CD1c-positive myeloid dendritic cell (primary cell): ENCODE measurements around the gene NOS1.
A peak's percentile ranks its signal among the peaks of the same experiment; 100 is the strongest.
"Not testable (repeated sequence)": the region's sequence is repeated elsewhere in the genome, so short reads cannot be mapped to it uniquely, and the experiment has no call there.

Experiments
- DNase-seq: peaks from one replicate; pipeline ENCODE4 v3.0.0-alpha.2; 2016; ENCODE audit errors: extremely low spot score

Gene NOS1

GRCh38 chr12:117262749-117263148 lies 98.7 kb downstream of the NOS1 start:
- no peak for DNase-seq

- no peak for DNase-seq
Measured at GRCh38 chr12:117261247-117261646, 100.2 kb downstream of the NOS1 start.

- no peak for DNase-seq
Measured at GRCh38 chr12:117255386-117255785, 106.0 kb downstream of the NOS1 start.

- DNase-seq = no peak
Measured at GRCh38 chr12:117243488-117243887, 117.9 kb downstream of the NOS1 start.

GRCh38 chr12:117241697-117242096 lies 119.7 kb downstream of the NOS1 start:
- DNase-seq = no peak

GRCh38 chr12:117240081-117240755 lies 121.2 kb downstream of the NOS1 start:
- no peak for DNase-seq

- peak; percentile 67 for DNase-seq
Measured at GRCh38 chr12:117236456-117237001, 124.9 kb downstream of the NOS1 start.

- DNase-seq = no peak
Measured at GRCh38 chr12:117235261-117235660, 126.2 kb downstream of the NOS1 start.

- no peak for DNase-seq
Measured at GRCh38 chr12:117234441-117234840, 127.0 kb downstream of the NOS1 start.

- DNase-seq = no peak
Measured at GRCh38 chr12:117231750-117232149, 129.7 kb downstream of the NOS1 start.

- no peak for DNase-seq
Measured at GRCh38 chr12:117228239-117228638, 133.2 kb downstream of the NOS1 start.

- no peak for DNase-seq
Measured at GRCh38 chr12:117227000-117227653, 134.3 kb downstream of the NOS1 start.

- no peak for DNase-seq
Measured at GRCh38 chr12:117226505-117226904, 134.9 kb downstream of the NOS1 start.

GRCh38 chr12:117225179-117225578 lies 136.2 kb downstream of the NOS1 start:
- DNase-seq = no peak

GRCh38 chr12:117220947-117221346 lies 140.5 kb downstream of the NOS1 start:
- DNase-seq = not testable (repeated sequence)

- DNase-seq = no peak
Measured at GRCh38 chr12:117218149-117218548, 143.3 kb downstream of the NOS1 start.

- no peak for DNase-seq
Measured at GRCh38 chr12:117216686-117217085, 144.7 kb downstream of the NOS1 start.

GRCh38 chr12:117214797-117215196 lies 146.6 kb downstream of the NOS1 start:
- DNase-seq = no peak

- DNase-seq = no peak
Measured at GRCh38 chr12:117213295-117213808, 148.1 kb downstream of the NOS1 start.

GRCh38 chr12:117212563-117213190 lies 148.7 kb downstream of the NOS1 start:
- peak; percentile 67 for DNase-seq

GRCh38 chr12:117210266-117210918 lies 151.0 kb downstream of the NOS1 start:
- no peak for DNase-seq

GRCh38 chr12:117209626-117210025 lies 151.8 kb downstream of the NOS1 start:
- DNase-seq = no peak
